Aorta (tissue), 5 donors: ENCODE measurements around the gene LRRC4C. TPM values are rescaled to one million over a fixed set of nuclear protein-coding genes. Genes with fewer than 3 reads are reported as not detected.

Experiments used
- ATAC-seq: fragments of 200-7000 bp; cut with Tn5 transposase; one replicate; pipeline ENCODE4 v1.9.1; 2022; ENCODE audit warnings: moderate library complexity; ENCODE audit not compliant: low FRiP score
- DNase-seq, 2 donors: peaks; one replicate each; pipeline ENCODE4 v3.0.0-alpha.2; 2020
- H3K27ac ChIP-seq, 2 donors: one replicate each; pipeline ENCODE4 v1.5.1; 2013; ENCODE audit warnings: low read length in 2 of 2, mild to moderate bottlenecking in 2 of 2, moderate library complexity in 2 of 2, control low read depth in 1 of 2, inconsistent platforms in 1 of 2, low read depth in 1 of 2
- H3K27me3 ChIP-seq, 2 donors: one replicate each; pipeline ENCODE4 v1.6.1; 2013; ENCODE audit warnings: control low read depth in 1 of 2, low read length in 1 of 2, mild to moderate bottlenecking in 1 of 2, moderate library complexity in 1 of 2; ENCODE audit not compliant: insufficient read depth in 2 of 2, control insufficient read depth in 1 of 2
- H3K36me3 ChIP-seq, 2 donors: one replicate each; pipeline ENCODE4 v1.6.1; 2013; ENCODE audit warnings: control low read depth in 1 of 2, low read length in 1 of 2, mild to moderate bottlenecking in 1 of 2; ENCODE audit not compliant: insufficient read depth in 2 of 2, control insufficient read depth in 1 of 2
- H3K4me1 ChIP-seq, 2 donors: one replicate each; pipeline ENCODE4 v1.6.1; 2013; ENCODE audit warnings: low read length in 2 of 2, control low read depth in 1 of 2, mild to moderate bottlenecking in 1 of 2, moderate library complexity in 1 of 2; ENCODE audit not compliant: insufficient read depth in 2 of 2, control insufficient read depth in 1 of 2
- H3K4me3 ChIP-seq, 2 donors: one replicate each; pipeline ENCODE4 v1.5.1; 2013; ENCODE audit warnings: low read length in 2 of 2, control low read depth in 1 of 2, mild to moderate bottlenecking in 1 of 2
- H3K9me3 ChIP-seq: one replicate; pipeline ENCODE4 v1.6.1; 2013; ENCODE audit warnings: mild to moderate bottlenecking, low read length; ENCODE audit not compliant: control insufficient read depth
- WGBS, 2 donors: extraction: QIAGEN DNeasy Blood & Tissue Kit; methylation state at CpG; one replicate each; pipeline ENCODE4 v1.1.7; 2013; 5-methylcytosine and 5-hydroxymethylcytosine counted together
- intact Hi-C, 2 donors: fragments of 100-400 bp; cut with DNase I; formaldehyde crosslinking; loops; one replicate each; pipeline versions ENCODE4 v1.14.2 to v1.15.0; 2022
- polyA plus RNA-seq, 2 donors: library from polyadenylated mRNA; stranded (reverse); fragments of 200-250 nt; gene quantifications; one replicate each; pipeline ENCODE4 v1.2.3, GENCODE V29; 2013
- total RNA-seq, 2 donors: library from RNA; stranded (reverse); fragmentation: NEBNext Ultra II Directional; extraction: Animal tissue kit (Norgen Biotek cat#: 25700); gene quantifications; one replicate each; pipeline ENCODE4 v1.2.1, GENCODE V29; 2021
- donor health status: healthy with polysubstance abuse.
- donor health status: Bipolar disorder and iron deficiency.
- donor health status: DM: no; HTN: no; CAD: no.
- donor health status: DM: no; HTN: no; CAD: no.
- donor health status: DM: yes; HTN: yes; CAD: no.

Gene LRRC4C
- total and polyA plus RNA-seq, 4 donors = 0.63 to 1.9 (median 0.97) TPM

GRCh38 chr11:40746282-40746681, 713.2 kb downstream of the LRRC4C start:
- no peaks in the 10 kb centered on the region for H3K9me3 ChIP-seq
- no peaks in the 10 kb centered on the region for H3K36me3 ChIP-seq
- intact Hi-C loops = no loop called here
- 63 to 64% methylated on average over 4 of the region's 4 CpGs for WGBS, 2 donors
- no peak overlapping the region for H3K27ac ChIP-seq
- H3K4me3 ChIP-seq = no peak overlapping the region
- ATAC-seq (peak; percentile 41), DNase-seq (no peak)
- H3K4me1 ChIP-seq = no peaks in the 10 kb centered on the region
- H3K27me3 ChIP-seq = no peaks in the 10 kb centered on the region

- H3K36me3 ChIP-seq = no peaks in the 10 kb centered on the region
- DNase-seq = no peak
- intact Hi-C loops = no loop called here
- 5 to 13% methylated on average over 4 of the region's 4 CpGs for WGBS, 2 donors
- ATAC-seq = no peak
- no peak overlapping the region for H3K27ac ChIP-seq
- H3K27me3 ChIP-seq = no peaks in the 10 kb centered on the region
- H3K9me3 ChIP-seq = no peaks in the 10 kb centered on the region
- H3K4me3 ChIP-seq = no peak overlapping the region
- H3K4me1 ChIP-seq = no peaks in the 10 kb centered on the region
Observed at GRCh38 chr11:40732132-40732531, 727.3 kb downstream of the LRRC4C start.

GRCh38 chr11:40722179-40722795, 737.2 kb downstream of the LRRC4C start:
- H3K36me3 ChIP-seq = no peaks in the 10 kb centered on the region
- 38 to 44% methylated on average over 10 of the region's 10 CpGs for WGBS, 2 donors
- intact Hi-C loops = loop anchor here in 1 of 2 donors (10.0 kb wide), 1 partner anchor 57 kb away; no protein-coding TSS in a partner anchor
- no peak for ATAC-seq
- DNase-seq = no peak
- H3K9me3 ChIP-seq = peaks cover 2% of the 10 kb centered on the region
- no peak overlapping the region for H3K27ac ChIP-seq
- H3K4me3 ChIP-seq = no peak overlapping the region
- no peaks in the 10 kb centered on the region for H3K4me1 ChIP-seq
- no peaks in the 10 kb centered on the region for H3K27me3 ChIP-seq

- no peaks in the 10 kb centered on the region for H3K4me1 ChIP-seq
- H3K9me3 ChIP-seq = no peaks in the 10 kb centered on the region
- ATAC-seq = no peak
- intact Hi-C loops = no loop called here
- no peak overlapping the region for H3K4me3 ChIP-seq
- 27 to 36% methylated on average over 3 of the region's 3 CpGs for WGBS, 2 donors
- no peak for DNase-seq
- H3K27me3 ChIP-seq = no peaks in the 10 kb centered on the region
- no peaks in the 10 kb centered on the region for H3K36me3 ChIP-seq
- H3K27ac ChIP-seq = no peak overlapping the region
Observed at GRCh38 chr11:40716344-40717130, 742.9 kb downstream of the LRRC4C start.

GRCh38 chr11:40713083-40713482, 746.4 kb downstream of the LRRC4C start:
- Histone ChIP-seq H3K27me3 (no peaks in the 10 kb centered on the region), H3K4me3 (no peak overlapping the region), H3K9me3 (no peaks in the 10 kb centered on the region), H3K27ac (no peak overlapping the region), H3K36me3 (no peaks in the 10 kb centered on the region), H3K4me1 (no peaks in the 10 kb centered on the region)
- 86 to 87% methylated on average over 4 of the region's 4 CpGs for WGBS, 2 donors
- DNase-seq (no peak), ATAC-seq (no peak)
- intact Hi-C loops = no loop called here

GRCh38 chr11:40701027-40701426, 758.4 kb downstream of the LRRC4C start:
- ATAC-seq = no peak
- Histone ChIP-seq H3K27me3 (no peaks in the 10 kb centered on the region), H3K4me3 (no peak overlapping the region), H3K27ac (no peak overlapping the region), H3K9me3 (no peaks in the 10 kb centered on the region), H3K36me3 (no peaks in the 10 kb centered on the region), H3K4me1 (no peaks in the 10 kb centered on the region)
- WGBS, 2 donors = 43 to 85% methylated on average over 2 of the region's 2 CpGs
- no peak for DNase-seq
- intact Hi-C loops = no loop called here

- no peaks in the 10 kb centered on the region for H3K36me3 ChIP-seq
- ATAC-seq (no peak), DNase-seq (no peak)
- H3K27me3 ChIP-seq = no peaks in the 10 kb centered on the region
- H3K27ac ChIP-seq = no peak overlapping the region
- 78 to 86% methylated on average over 3 of the region's 3 CpGs for WGBS, 2 donors
- no peak overlapping the region for H3K4me3 ChIP-seq
- H3K4me1 ChIP-seq = no peaks in the 10 kb centered on the region
- H3K9me3 ChIP-seq = no peaks in the 10 kb centered on the region
- intact Hi-C loops = loop anchor here in 1 of 2 donors (10.0 kb wide), 1 partner anchor 1225 kb away; no protein-coding TSS in a partner anchor
Observed at GRCh38 chr11:40689823-40690222, 769.6 kb downstream of the LRRC4C start.

GRCh38 chr11:40688369-40688768, 771.1 kb downstream of the LRRC4C start:
- H3K36me3 ChIP-seq = no peaks in the 10 kb centered on the region
- ATAC-seq = no peak
- no peak overlapping the region for H3K27ac ChIP-seq
- intact Hi-C loops = no loop called here
- no peak for DNase-seq
- H3K4me3 ChIP-seq = no peak overlapping the region
- no peaks in the 10 kb centered on the region for H3K27me3 ChIP-seq
- H3K9me3 ChIP-seq = no peaks in the 10 kb centered on the region
- no peaks in the 10 kb centered on the region for H3K4me1 ChIP-seq
- 21 to 48% methylated on average over 4 of the region's 4 CpGs for WGBS, 2 donors

GRCh38 chr11:40686765-40687164, 772.7 kb downstream of the LRRC4C start:
- 84 to 88% methylated on average over 5 of the region's 5 CpGs for WGBS, 2 donors
- no peaks in the 10 kb centered on the region for H3K9me3 ChIP-seq
- H3K36me3 ChIP-seq = no peaks in the 10 kb centered on the region
- no peaks in the 10 kb centered on the region for H3K4me1 ChIP-seq
- H3K27ac ChIP-seq = no peak overlapping the region
- ATAC-seq = no peak
- intact Hi-C loops = no loop called here
- H3K27me3 ChIP-seq = no peaks in the 10 kb centered on the region
- no peak for DNase-seq
- H3K4me3 ChIP-seq = no peak overlapping the region
